IPS-18a (cell line): ENCODE data around the gene BCAN.

ENCODE experiments used
- H3K27ac ChIP-seq: one replicate; pipeline ENCODE4 v1.5.1; 2013; ENCODE audit warnings: low read length
- H3K27me3 ChIP-seq: one replicate; pipeline ENCODE4 v1.6.1; 2013; ENCODE audit warnings: mild to moderate bottlenecking, low read length; ENCODE audit not compliant: control insufficient read depth, insufficient read depth
- H3K36me3 ChIP-seq: one replicate; pipeline ENCODE4 v1.6.1; 2013; ENCODE audit warnings: low read depth, low read length; ENCODE audit not compliant: control insufficient read depth
- H3K4me1 ChIP-seq: one replicate; pipeline ENCODE4 v1.6.1; 2013; ENCODE audit warnings: low read depth, low read length; ENCODE audit not compliant: control insufficient read depth
- H3K4me3 ChIP-seq: one replicate; pipeline ENCODE4 v1.5.1; 2013; ENCODE audit warnings: low read length
- H3K9ac ChIP-seq: one replicate; pipeline ENCODE4 v1.6.1; 2013; ENCODE audit warnings: mild to moderate bottlenecking, low read length, moderate library complexity
- H3K9me3 ChIP-seq: one replicate; pipeline ENCODE4 v1.6.1; 2013; ENCODE audit warnings: low read depth, low read length; ENCODE audit not compliant: control insufficient read depth

The BCAN gene

DNA sequence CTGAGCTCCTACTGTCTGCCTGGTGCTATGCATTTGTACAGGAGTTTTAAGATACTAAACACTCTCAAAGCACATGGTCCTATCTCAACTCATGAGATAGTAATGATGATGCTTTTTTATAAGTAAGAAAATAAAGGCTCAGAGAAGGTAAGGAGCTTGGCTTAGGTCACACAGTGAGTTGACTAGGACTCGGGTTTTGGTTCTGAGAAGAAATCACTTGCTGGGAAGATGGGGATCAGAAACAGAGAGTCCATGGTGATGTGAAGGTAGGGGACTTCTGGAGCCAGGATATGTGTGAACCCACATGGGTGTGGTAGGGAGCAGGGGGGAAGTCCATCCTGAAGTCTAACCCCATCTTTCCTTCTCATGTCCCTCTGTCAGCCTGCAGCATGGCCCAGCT is 3.7 kb downstream of the BCAN start:
- Histone ChIP-seq H3K36me3 (no peaks in the 10 kb centered on the region), H3K4me1 (peaks cover 14% of the 10 kb centered on the region), H3K27ac (no peak overlapping the region), H3K9me3 (no peaks in the 10 kb centered on the region), H3K27me3 (peaks cover 45% of the 10 kb centered on the region), H3K9ac (no peak overlapping the region), H3K4me3 (no peak overlapping the region)

DNA sequence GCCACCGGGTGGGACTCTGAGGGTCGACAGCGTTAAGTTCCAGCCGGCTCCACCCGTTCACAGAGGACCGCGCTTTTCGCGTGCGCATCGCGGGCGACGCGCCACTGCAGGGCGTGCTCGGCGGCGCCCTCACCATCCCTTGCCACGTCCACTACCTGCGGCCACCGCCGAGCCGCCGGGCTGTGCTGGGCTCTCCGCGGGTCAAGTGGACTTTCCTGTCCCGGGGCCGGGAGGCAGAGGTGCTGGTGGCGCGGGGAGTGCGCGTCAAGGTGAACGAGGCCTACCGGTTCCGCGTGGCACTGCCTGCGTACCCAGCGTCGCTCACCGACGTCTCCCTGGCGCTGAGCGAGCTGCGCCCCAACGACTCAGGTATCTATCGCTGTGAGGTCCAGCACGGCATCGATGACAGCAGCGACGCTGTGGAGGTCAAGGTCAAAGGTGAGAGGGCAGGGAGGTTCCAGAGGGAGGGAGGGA is 4.9 kb downstream of the BCAN start:
- no peak overlapping the region for H3K4me3 ChIP-seq
- peaks cover 43% of the 10 kb centered on the region for H3K27me3 ChIP-seq
- H3K27ac ChIP-seq = no peak overlapping the region
- no peaks in the 10 kb centered on the region for H3K36me3 ChIP-seq
- peaks cover 10% of the 10 kb centered on the region for H3K4me1 ChIP-seq
- no peaks in the 10 kb centered on the region for H3K9me3 ChIP-seq
- no peak overlapping the region for H3K9ac ChIP-seq

DNA sequence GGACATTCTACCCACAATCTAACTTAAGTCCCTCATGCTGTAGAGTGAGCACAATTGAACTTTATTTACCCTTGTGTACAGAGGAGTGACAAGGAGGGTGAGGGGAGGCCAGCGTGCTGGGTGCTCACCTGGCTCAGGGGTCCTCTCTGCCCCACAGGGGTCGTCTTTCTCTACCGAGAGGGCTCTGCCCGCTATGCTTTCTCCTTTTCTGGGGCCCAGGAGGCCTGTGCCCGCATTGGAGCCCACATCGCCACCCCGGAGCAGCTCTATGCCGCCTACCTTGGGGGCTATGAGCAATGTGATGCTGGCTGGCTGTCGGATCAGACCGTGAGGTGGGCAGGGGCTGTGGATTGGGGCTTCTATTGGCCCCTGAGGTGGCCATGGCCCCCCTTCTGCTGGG is 5.4 kb downstream of the BCAN start:
- H3K9ac ChIP-seq = no peak overlapping the region
- peaks cover 41% of the 10 kb centered on the region for H3K27me3 ChIP-seq
- no peak overlapping the region for H3K4me3 ChIP-seq
- H3K27ac ChIP-seq = no peak overlapping the region
- H3K36me3 ChIP-seq = no peaks in the 10 kb centered on the region
- H3K9me3 ChIP-seq = no peaks in the 10 kb centered on the region
- peaks cover 10% of the 10 kb centered on the region for H3K4me1 ChIP-seq

DNA sequence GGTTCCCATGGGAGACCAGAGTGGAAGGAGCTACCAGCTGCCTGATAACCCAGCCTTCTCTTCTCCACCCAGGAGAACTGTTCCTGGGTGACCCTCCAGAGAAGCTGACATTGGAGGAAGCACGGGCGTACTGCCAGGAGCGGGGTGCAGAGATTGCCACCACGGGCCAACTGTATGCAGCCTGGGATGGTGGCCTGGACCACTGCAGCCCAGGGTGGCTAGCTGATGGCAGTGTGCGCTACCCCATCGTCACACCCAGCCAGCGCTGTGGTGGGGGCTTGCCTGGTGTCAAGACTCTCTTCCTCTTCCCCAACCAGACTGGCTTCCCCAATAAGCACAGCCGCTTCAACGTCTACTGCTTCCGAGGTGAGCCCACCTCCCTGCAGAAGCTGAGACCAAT is 6.6 kb downstream of the BCAN start:
- H3K36me3 ChIP-seq = no peaks in the 10 kb centered on the region
- no peak overlapping the region for H3K9ac ChIP-seq
- no peaks in the 10 kb centered on the region for H3K9me3 ChIP-seq
- H3K4me1 ChIP-seq = no peaks in the 10 kb centered on the region
- H3K4me3 ChIP-seq = no peak overlapping the region
- no peak overlapping the region for H3K27ac ChIP-seq
- H3K27me3 ChIP-seq = peaks cover 29% of the 10 kb centered on the region

DNA sequence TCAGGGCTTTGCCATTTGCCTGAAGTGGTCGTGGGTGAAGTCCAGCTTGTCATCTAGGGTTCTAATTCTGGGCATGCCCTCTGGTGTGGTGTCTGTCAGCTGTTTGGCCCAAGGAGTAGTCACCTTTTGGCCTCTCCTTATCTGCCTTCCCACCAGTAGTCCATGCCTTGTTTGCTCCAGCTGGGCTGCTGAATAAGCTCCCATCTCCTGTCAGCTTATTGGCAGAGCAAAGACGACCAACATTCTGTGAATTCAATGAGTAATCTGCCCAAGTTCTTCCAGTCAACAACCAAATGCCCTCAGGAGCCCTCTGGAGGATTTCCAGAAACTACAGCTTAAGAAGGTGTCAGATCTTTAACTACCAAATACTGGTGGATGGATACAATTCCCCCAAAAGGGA is 7.0 kb downstream of the BCAN start:
- Histone ChIP-seq H3K9me3 (no peaks in the 10 kb centered on the region), H3K9ac (no peak overlapping the region), H3K4me1 (no peaks in the 10 kb centered on the region), H3K4me3 (no peak overlapping the region), H3K27me3 (peaks cover 25% of the 10 kb centered on the region), H3K36me3 (no peaks in the 10 kb centered on the region), H3K27ac (no peak overlapping the region)

DNA sequence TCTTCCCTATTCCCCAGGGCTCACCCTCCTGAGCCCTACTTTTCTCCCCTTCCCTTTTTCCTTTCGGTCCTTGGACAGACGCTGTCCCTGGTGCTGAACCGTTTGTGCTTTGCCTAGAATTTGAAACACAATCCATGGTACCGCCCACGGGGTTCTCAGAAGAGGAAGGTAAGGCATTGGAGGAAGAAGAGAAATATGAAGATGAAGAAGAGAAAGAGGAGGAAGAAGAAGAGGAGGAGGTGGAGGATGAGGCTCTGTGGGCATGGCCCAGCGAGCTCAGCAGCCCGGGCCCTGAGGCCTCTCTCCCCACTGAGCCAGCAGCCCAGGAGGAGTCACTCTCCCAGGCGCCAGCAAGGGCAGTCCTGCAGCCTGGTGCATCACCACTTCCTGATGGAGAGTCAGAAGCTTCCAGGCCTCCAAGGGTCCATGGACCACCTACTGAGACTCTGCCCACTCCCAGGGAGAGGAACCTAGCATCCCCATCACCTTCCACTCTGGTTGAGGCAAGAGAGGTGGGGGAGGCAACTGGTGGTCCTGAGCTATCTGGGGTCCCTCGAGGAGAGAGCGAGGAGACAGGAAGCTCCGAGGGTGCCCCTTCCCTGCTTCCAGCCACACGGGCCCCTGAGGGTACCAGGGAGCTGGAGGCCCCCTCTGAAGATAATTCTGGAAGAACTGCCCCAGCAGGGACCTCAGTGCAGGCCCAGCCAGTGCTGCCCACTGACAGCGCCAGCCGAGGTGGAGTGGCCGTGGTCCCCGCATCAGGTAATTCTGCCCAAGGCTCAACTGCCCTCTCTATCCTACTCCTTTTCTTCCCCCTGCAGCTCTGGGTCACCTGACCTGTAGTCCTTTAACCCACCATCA is 10.4 kb downstream of the BCAN start:
- Histone ChIP-seq H3K27ac (no peak overlapping the region), H3K27me3 (peaks cover 31% of the 10 kb centered on the region), H3K4me3 (no peak overlapping the region), H3K4me1 (peaks cover 5% of the 10 kb centered on the region), H3K9me3 (no peaks in the 10 kb centered on the region), H3K36me3 (no peaks in the 10 kb centered on the region), H3K9ac (no peak overlapping the region)

DNA sequence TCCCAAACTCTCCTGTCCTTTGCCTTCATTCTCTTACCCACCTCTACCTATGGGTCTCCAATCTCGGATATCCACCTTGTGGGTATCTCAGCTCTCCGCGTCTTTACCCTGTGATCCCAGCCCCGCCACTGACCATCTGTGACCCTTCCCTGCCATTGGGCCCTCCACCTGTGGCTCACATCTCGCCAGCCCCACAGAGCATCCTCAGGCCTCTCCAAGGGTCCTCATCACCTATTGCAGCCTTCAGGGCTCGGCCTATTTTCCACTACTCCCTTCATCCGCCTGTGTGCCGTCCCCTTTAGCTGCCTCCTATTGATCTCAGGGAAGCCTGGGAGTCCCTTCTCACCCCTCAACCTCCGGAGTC is 11.1 kb downstream of the BCAN start:
- no peaks in the 10 kb centered on the region for H3K36me3 ChIP-seq
- H3K27me3 ChIP-seq = peaks cover 37% of the 10 kb centered on the region

DNA sequence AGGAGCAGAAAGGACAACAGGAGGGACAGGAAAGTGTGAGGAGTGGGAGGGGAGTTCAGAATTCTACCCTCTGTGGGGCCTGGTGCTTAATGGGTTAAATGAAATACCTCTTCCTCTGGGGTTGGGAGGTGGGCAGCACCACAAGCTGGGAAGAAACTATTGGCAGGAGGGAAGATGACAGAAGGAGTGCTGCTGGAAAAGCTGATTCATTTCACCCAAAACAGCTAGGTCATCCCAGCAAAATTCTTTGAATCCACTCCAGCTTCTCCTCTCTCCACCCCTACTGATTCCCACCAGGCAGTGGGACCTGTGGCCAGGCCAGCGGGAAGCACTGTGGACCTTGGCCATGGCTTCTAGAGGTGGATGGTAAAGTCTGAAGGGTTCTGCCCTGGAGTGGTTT is 12.8 kb downstream of the BCAN start:
- Histone ChIP-seq H3K9me3 (no peaks in the 10 kb centered on the region), H3K9ac (no peak overlapping the region), H3K27ac (no peak overlapping the region), H3K4me1 (peaks cover 7% of the 10 kb centered on the region), H3K27me3 (peaks cover 54% of the 10 kb centered on the region), H3K36me3 (no peaks in the 10 kb centered on the region), H3K4me3 (no peak overlapping the region)

More for the DNA sequence above, 11.1 kb downstream of the BCAN start:
- no peak overlapping the region for H3K27ac ChIP-seq
- H3K9ac ChIP-seq = no peak overlapping the region
- H3K9me3 ChIP-seq = no peaks in the 10 kb centered on the region
- H3K4me3 ChIP-seq = no peak overlapping the region
- peaks cover 5% of the 10 kb centered on the region for H3K4me1 ChIP-seq

DNA sequence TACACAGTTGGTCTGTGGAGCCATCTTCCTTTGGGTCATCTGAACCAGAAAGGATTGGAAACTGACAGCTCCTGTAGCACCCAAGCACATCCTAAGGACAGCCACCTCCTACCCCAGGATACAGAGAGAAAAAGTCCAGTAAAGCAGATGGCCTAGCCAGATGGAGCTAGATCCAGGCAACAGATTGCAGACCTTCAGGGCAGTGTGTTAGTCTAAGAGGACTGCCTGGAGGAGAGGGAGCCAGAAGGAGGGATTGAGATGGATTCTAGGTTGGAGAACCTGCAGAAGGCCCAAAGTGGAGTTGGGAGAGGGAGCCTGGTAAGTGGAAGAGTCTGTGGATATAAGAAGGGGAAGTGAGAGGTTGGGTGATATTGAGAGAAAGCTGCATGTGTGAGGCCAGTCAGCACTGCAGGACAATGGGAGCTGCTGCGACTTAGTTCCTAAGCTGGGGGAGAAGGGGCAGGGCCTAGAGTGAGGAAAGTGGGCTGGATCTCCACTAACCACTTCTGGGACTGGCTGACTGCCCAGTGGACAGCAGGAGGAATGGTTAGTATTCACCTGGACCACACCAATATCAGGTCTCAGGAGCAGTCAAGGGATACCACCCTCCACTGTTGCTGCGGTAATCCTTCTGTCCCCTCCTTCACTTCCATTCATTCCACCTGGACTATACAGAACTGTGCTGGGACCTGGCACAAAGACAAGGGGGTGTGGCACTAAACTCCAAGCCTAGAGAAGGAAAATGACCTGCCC is 13.4 kb downstream of the BCAN start:
- no peaks in the 10 kb centered on the region for H3K36me3 ChIP-seq
- H3K4me1 ChIP-seq = peaks cover 11% of the 10 kb centered on the region
- H3K9ac ChIP-seq = no peak overlapping the region
- no peak overlapping the region for H3K27ac ChIP-seq
- no peak overlapping the region for H3K4me3 ChIP-seq
- no peaks in the 10 kb centered on the region for H3K9me3 ChIP-seq
- peaks cover 55% of the 10 kb centered on the region for H3K27me3 ChIP-seq

DNA sequence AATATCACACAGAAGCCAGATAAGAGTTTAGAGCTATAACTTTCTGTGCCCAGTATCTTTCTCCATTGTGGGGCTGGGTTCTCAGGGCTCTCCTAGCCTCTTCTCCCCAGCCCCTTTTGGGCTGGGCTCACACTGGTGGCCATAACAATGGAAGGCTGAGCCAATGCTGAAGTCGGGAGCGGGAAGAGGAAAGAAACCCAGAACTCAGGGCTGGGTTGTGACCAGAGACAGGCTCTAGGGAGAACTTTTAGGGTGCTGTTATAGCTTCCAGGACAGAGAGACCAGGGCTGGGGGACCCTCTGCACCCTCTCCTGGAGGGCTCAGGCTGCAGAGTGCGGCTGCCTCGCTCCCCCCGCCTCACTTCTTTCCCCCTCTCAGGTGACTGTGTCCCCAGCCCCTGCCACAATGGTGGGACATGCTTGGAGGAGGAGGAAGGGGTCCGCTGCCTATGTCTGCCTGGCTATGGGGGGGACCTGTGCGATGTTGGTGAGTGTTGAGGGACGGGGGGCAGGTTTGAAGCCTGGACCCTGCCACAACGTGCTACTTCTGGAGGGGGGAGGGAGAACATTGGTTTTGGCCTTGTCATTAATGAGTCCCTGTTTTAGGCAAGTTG is 14.1 kb downstream of the BCAN start:
- H3K36me3 ChIP-seq = no peaks in the 10 kb centered on the region
- no peak overlapping the region for H3K4me3 ChIP-seq
- H3K27me3 ChIP-seq = peaks cover 53% of the 10 kb centered on the region
- no peak overlapping the region for H3K27ac ChIP-seq
- H3K9ac ChIP-seq = no peak overlapping the region
- H3K9me3 ChIP-seq = no peaks in the 10 kb centered on the region
- peaks cover 18% of the 10 kb centered on the region for H3K4me1 ChIP-seq

DNA sequence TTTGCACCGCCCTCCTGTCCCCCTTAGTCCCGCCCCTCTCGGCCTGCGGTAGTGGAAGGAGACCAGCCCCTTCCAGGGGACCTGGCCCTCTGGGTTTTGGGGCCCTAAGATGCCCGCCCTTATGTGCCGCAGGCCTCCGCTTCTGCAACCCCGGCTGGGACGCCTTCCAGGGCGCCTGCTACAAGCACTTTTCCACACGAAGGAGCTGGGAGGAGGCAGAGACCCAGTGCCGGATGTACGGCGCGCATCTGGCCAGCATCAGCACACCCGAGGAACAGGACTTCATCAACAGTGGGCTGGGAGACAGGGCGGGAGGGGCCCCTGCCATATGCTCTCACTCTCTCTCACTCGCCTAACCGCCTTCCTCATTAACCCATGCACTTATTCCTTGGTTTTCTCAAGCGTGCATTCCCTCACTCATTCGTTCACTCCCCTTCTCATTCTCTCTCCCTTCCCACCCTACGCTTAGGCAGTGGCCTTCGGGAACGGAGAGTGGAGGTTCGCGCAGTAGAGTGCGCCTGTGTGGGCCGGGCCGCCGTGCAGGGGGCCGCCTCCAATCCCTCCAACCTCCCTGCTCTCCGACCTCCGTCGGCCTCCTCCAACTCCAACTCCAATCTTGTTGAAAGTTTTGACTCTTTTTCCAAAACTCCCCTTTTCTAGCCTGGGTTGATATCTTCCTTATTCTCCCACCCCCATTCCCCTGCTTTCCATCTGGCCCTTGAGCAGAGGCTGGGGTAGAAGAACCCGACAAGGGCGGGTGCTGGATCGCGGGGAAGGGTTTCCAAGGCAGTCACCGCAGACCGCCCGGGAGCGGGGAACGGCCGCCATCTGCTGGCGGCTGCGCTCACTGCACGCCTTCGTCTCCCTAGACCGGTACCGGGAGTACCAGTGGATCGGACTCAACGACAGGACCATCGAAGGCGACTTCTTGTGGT is 15.2 kb downstream of the BCAN start:
- Histone ChIP-seq H3K27ac (no peak overlapping the region), H3K36me3 (no peaks in the 10 kb centered on the region), H3K4me3 (peak overlapping the region; percentile 56), H3K27me3 (peaks cover 44% of the 10 kb centered on the region), H3K9ac (no peak overlapping the region), H3K9me3 (no peaks in the 10 kb centered on the region), H3K4me1 (peaks cover 28% of the 10 kb centered on the region)
